OCI-LY7 (cell line): ENCODE data around the gene DPH6.

Experiments used
- CTCF ChIP-seq: fragments of 200-600 bp; sonication (generic); conservative IDR thresholded peaks from 2 replicates; pipeline ENCODE4 v1.5.1; 2014; ENCODE audit warnings: mild to moderate bottlenecking, antibody characterized with exemption, low read length, moderate library complexity, mixed read lengths
- EZH2phosphoT487 ChIP-seq: fragments of 200-600 bp; sonication (generic); IDR thresholded peaks from 2 replicates; pipeline ENCODE4 v1.6.1; 2018; ENCODE audit warnings: low read depth, borderline replicate concordance, mild to moderate bottlenecking, mixed run types, antibody characterized with exemption, low read length, moderate library complexity, mixed read lengths

- TF ChIP-seq CTCF: no peak
- TF ChIP-seq EZH2phosphoT487: no peak
These were observed 166.0 kb downstream of the DPH6 start for GRCh38 chr15:35379972-35380371.
